Heart left ventricle (tissue), 13 donors: ENCODE data around the gene BAIAP3.

Experiments used
- CTCF ChIP-seq, 12 donors: fragments of 200-600 bp; sonication (generic) in 4 of 12; IDR thresholded peaks; one replicate each; pipeline versions ENCODE4 v1.5.0 to v1.8.0; 2018 to 2022; ENCODE audit warnings: antibody characterized with exemption in 12 of 12, mild to moderate bottlenecking in 5 of 12
- POLR2A ChIP-seq, 2 donors: fragments of 450-650 bp; IDR thresholded peaks; one replicate each; pipeline ENCODE4 v1.6.1; 2017; ENCODE audit warnings: antibody characterized with exemption in 2 of 2, mild to moderate bottlenecking in 2 of 2, moderate library complexity in 2 of 2
- donor health status: ischemic (EF 13 %, LVEDD 7.1; RV severe dilation, severe dysfunction).
- donor health status: DM: no; HTN: yes; CAD: no.
- donor health status: DM: no; HTN: no; CAD: no.
- donor health status: ischemic (EF 25% LVEDD 6.9; RV normal size, moderate dysfunction).
- donor health status: ischemic (EF 25% LVEDD 5.7; RV mildly dilated, moderate dysfunction).
- donor health status: ischemic (EF 35%, LVEDD 5.7; RV mildly dilated, moderate dysfunction).
- donor health status: nonischemic (EF 11% LVEDD 7.7; RV severe dilation, severe dysfunction).
- donor health status: DM: yes; HTN: yes; CAD: no.
- donor health status: PGD.
- donor health status: ischemic (EF 29% LVEDD 5.4; RV normal size, mild dysfunction).
- donor health status: nonischemic (EF 23%, LVEDD 6.1; RV moderate dilation, normal function).

DNA sequence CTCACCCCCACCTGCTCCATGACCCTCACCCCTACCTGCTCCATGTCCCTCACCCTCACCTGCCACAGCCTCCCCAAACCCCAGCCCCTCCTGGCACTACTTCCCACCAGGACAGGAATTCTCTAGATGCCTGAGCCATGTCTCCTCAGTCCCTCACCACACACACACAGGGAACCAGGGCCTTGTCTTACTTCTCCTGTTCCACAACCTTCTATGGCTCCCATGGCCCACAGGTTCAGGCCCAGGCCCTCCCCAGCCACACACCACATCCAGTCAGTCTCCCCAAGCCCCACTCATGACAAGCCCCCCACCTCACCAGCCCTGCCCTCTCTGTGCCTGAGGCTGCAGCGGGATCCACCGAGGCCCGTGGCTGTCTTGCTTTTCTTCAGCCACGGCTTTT, 27.1 kb upstream of the BAIAP3 start:
- TF ChIP-seq CTCF (IDR thresholded peaks at IDR 0.05) (no peak), POLR2A (IDR thresholded peaks at IDR 0.05) (no peak)
